Activated T-helper 1 cell treated with anti-CD3 and anti-CD28 coated beads, Interleukin-12 subunit alpha, Interleukin-12 subunit beta, Interleukin-2, Interleukin-4 antibody, amounts not matched to agents 30 ng/mL and 10 ng/mL and 1 ng/mL, durations not matched to agents 14 hours and 24 hours and 36 hours (primary cell): ENCODE measurements around the gene AFTPH. TPM values are rescaled to one million over a fixed set of nuclear protein-coding genes. Genes with fewer than 3 reads are reported as not detected.

Source experiments
- DNase-seq: peaks from one replicate; pipeline ENCODE4 v3.0.0; 2021; ENCODE audit warnings: low spot score
- H3K27ac Mint-ChIP-seq: one replicate; pipeline ENCODE4 v1.8.0; 2021; ENCODE audit warnings: mild to moderate bottlenecking, mixed read lengths
- H3K27me3 Mint-ChIP-seq: one replicate; pipeline ENCODE4 v1.8.0; 2022; ENCODE audit warnings: mild to moderate bottlenecking, moderate library complexity, mixed read lengths; ENCODE audit not compliant: insufficient read depth
- H3K36me3 Mint-ChIP-seq: one replicate; pipeline ENCODE4 v1.8.0; 2021; ENCODE audit warnings: low read depth, mixed read lengths
- H3K4me1 Mint-ChIP-seq: one replicate; pipeline ENCODE4 v1.8.0; 2021; ENCODE audit warnings: low read depth, mixed read lengths
- H3K4me3 Mint-ChIP-seq: one replicate; pipeline ENCODE4 v1.8.0; 2021; ENCODE audit warnings: mild to moderate bottlenecking, moderate library complexity, mixed read lengths
- H3K9me3 Mint-ChIP-seq: one replicate; pipeline ENCODE4 v1.8.0; 2021; ENCODE audit warnings: mixed read lengths
- intact Hi-C: fragments of 100-400 bp; cut with micrococcal nuclease; formaldehyde crosslinking; loops from one replicate; pipeline ENCODE4 v1.15.1; 2024
- total RNA-seq: library from RNA; stranded (reverse); gene quantifications from 2 replicates; pipeline ENCODE4 v1.2.3, GENCODE V29; 2022

Gene AFTPH
- total RNA-seq, 1 donor from 2014 or later: 42.4 TPM

DNA sequence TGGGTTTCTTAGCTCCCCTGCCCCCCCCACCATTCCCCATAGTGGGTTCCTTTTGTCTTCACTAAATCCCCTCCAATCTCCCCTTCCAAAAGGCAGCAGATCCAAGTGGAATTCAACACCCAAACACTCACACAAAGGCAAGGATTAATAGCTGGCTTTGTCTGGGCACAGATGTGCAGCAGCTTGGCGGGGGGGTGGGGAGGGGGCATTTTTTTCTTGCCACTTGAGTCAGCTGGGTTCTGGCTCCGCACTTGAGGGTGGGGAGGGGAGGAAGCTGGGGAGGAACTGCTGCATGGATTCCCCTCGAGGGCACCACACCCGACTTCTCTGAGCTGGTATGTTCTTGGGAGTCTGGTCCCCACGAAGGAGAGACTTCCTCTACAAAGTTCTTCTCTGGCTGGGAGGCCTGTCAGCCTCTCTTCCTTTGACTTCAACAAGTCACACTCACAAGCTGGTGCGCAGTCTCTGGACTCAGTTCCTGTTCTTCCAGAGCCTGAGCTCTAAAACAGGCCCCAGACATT is 93.6 kb downstream of the AFTPH start:
- H3K27ac Mint-ChIP-seq: no peak overlapping the region
- H3K9me3 Mint-ChIP-seq: no peaks in the 10 kb centered on the region
- H3K36me3 Mint-ChIP-seq: no peaks in the 10 kb centered on the region
- H3K4me1 Mint-ChIP-seq: no peaks in the 10 kb centered on the region
- DNase-seq: no peak
- peaks cover 16% of the 10 kb centered on the region for H3K27me3 Mint-ChIP-seq
- intact Hi-C loops: no loop called here
- H3K4me3 Mint-ChIP-seq: no peak overlapping the region

DNA sequence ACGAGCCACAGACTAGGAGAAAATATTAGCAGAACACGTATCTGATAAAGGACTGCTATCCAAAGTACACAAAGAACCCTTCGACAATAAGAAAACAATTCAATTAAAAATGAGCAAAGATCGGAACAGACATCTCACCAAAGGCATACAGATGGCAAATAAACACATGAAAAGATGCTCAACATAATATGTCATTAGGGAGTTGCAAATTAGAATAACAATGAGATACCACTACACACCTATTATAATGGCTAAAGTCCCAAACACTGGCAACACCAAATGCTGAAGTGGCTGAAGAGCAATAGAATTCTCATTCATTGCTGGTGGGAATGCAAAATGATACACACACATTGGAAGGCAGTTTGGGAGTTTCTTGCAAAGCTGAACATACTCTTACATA is 96.5 kb downstream of the AFTPH start:
- H3K36me3 Mint-ChIP-seq: no peaks in the 10 kb centered on the region
- no peak overlapping the region for H3K4me3 Mint-ChIP-seq

DNA sequence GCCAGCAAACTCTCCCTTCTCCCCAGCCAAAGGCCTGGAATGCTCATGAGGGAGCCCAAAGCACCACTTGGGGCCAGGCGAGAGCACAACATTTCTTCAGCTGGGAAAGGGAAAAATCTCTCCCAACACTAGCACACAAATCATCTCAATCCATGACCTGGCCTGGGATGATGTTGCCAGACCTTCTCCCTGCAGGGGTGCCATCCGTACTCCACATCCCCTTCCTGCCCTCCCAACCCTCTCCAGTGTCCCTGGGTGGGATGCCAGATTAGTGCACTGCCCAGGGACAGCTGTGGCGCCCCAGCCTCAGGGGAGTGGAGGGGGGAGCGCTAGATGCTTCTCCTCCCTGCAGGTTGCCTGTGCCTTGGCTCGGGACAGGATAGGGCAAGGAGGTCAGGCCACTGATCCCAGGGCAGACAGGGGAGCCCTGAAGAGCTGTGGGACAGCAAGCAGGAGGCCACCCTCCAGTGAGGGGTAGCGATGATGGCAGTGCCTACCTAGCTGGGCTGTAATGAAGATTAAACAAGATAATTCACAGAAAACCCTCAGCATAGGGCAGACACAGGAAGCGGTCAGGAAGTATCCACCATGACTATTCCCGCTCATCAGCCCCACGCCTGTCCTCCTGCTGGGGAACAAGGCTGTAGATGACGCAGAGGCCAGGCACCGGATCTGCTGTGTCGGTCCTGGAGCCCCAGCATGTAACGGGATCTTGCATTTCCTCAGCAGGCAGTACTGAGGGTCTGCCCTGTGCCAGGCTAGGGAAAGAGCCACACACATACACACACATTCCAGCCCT is 98.5 kb downstream of the AFTPH start:
- H3K27ac Mint-ChIP-seq: no peak overlapping the region
- no peaks in the 10 kb centered on the region for H3K36me3 Mint-ChIP-seq
- H3K9me3 Mint-ChIP-seq: no peaks in the 10 kb centered on the region
- H3K4me3 Mint-ChIP-seq: no peak overlapping the region
- intact Hi-C loops: no loop called here
- peaks cover 7% of the 10 kb centered on the region for H3K4me1 Mint-ChIP-seq
- DNase-seq: no peak
- H3K27me3 Mint-ChIP-seq: peaks cover 10% of the 10 kb centered on the region

More for the DNA sequence above, 96.5 kb downstream of the AFTPH start:
- no peak overlapping the region for H3K27ac Mint-ChIP-seq
- DNase-seq: no peak
- intact Hi-C loops: no loop called here
- peaks cover 10% of the 10 kb centered on the region for H3K27me3 Mint-ChIP-seq
- no peaks in the 10 kb centered on the region for H3K9me3 Mint-ChIP-seq
- H3K4me1 Mint-ChIP-seq: no peaks in the 10 kb centered on the region

DNA sequence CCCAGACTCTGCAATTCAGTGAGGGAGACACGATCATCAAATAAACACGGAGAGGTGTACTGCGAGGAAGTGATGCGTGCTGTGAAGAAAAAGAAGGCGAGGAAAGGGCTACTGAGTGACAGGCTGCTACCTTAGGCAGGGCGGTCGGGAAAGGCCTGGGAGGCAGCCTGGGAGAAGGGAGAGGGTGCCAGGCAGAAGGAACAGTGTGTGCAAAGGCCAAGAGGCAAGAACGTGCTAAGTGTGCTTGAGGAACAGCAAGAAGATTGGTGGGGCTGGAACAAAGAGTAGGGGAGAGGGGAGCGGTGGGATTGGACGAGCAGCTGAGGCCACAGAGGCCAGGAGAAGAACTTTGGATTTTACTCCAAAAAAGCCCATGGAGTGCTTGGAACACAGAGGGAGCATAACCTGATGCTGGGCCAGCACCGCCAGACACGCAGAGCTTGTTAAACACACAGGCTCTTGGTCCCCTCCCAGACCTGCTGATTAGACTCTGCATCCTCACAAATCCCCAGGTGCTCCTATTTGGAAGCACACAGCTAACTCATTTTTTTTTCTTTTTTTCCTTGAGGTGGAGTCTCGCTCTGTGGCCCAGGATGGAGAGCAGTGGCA is 99.2 kb downstream of the AFTPH start:
- no peaks in the 10 kb centered on the region for H3K9me3 Mint-ChIP-seq
- DNase-seq: no peak
- H3K36me3 Mint-ChIP-seq: no peaks in the 10 kb centered on the region
- peaks cover 9% of the 10 kb centered on the region for H3K27me3 Mint-ChIP-seq
- peaks cover 7% of the 10 kb centered on the region for H3K4me1 Mint-ChIP-seq
- no peak overlapping the region for H3K27ac Mint-ChIP-seq
- no peak overlapping the region for H3K4me3 Mint-ChIP-seq
- intact Hi-C loops: no loop called here

DNA sequence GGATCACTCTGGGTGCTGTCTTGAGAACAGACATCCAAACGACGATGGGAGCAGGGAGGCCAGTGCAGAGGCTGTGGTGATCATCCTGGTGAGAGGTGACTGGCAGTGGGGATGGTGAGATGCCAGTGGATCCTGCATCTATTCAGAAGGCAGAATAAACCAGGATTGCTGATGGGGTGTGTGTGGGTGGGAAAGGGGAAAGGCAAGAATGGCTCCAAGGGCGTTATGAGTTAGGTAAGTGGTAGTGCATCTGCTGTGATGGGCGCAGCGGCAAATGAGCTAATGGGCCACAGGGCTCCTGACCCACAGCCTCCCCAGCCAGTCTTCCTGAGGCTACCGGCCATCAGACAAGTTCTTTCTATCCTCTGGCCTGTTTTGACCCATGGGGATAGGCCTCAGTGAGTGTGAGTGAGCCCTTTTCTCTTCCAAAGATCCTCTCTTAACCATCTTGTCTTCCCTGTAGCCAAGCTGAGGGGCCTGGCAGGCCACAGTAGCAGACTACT is 100.0 kb downstream of the AFTPH start:
- no peaks in the 10 kb centered on the region for H3K36me3 Mint-ChIP-seq
- H3K27me3 Mint-ChIP-seq: peaks cover 7% of the 10 kb centered on the region
- no peak for DNase-seq
- peaks cover 7% of the 10 kb centered on the region for H3K4me1 Mint-ChIP-seq
- H3K4me3 Mint-ChIP-seq: no peak overlapping the region
- no peaks in the 10 kb centered on the region for H3K9me3 Mint-ChIP-seq
- H3K27ac Mint-ChIP-seq: no peak overlapping the region
- intact Hi-C loops: no loop called here

DNA sequence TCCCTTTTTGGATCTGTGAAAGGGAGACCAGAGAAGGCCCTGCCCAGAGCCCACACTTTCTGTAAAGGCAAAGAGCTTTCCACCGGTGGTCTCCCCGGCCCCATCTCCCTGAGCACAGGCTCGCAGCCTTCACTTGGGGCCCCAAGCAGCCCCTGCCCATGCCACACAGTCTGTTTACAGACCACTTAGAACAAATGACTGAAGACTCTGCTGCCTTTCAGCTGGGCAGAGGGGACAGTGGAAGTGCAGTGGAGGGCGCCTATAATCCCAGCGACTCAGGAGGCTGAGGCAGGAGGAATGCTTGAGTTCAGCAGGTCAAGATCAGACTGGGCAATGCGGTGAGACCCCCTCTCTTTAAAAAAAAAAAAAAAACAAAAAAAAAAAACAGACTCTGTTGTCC is 100.7 kb downstream of the AFTPH start:
- Mint-ChIP-seq H3K36me3 (peaks cover under 1% of the 10 kb centered on the region), H3K4me1 (peaks cover 7% of the 10 kb centered on the region), H3K4me3 (no peak overlapping the region), H3K27me3 (peaks cover 7% of the 10 kb centered on the region), H3K9me3 (no peaks in the 10 kb centered on the region), H3K27ac (no peak overlapping the region)
- no peak for DNase-seq
- intact Hi-C loops: no loop called here

DNA sequence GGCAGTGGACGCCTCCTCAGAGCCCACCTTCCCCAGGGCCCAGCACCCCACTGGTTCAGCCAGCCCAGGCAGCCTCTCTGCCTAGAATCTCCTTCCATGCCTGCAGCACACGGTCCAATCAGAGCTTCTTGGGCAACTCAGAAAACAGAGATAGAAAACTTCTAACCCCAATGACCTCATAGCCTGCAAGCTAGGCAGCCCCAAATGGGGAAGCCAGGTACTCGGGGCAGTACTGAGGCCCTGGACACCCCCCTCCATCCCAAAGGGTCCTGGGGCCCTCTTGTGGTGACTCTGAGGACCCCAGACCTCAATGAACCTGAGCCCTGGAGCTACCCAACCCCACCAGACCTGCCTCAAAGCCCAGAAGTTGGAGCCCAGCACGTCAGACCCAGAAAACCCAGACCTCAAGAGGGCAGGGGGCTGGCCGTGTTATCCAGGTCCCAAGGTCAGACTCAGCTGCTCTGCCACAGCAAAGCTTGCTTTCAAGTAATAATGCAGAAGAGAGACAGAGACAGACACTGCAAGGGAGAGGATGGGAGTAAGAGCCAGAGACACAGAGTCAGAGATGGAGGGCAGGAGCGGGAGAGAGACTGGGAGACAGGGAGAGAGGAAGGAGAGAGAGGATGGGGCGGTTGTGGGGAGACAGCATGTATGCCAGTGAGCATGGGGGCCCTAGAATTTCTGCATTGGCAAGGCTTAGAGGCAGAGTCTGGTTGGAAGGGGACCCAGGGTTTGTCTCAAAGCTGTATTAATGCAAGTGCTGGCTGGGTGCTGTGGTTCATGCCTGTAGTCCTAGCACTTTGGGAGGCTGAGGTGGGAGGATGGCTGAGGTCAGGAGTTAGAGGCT is 101.4 kb downstream of the AFTPH start:
- H3K4me3 Mint-ChIP-seq: no peak overlapping the region
- H3K4me1 Mint-ChIP-seq: peaks cover 7% of the 10 kb centered on the region
- peaks cover 2% of the 10 kb centered on the region for H3K36me3 Mint-ChIP-seq
- DNase-seq: no peak
- no peak overlapping the region for H3K27ac Mint-ChIP-seq
- no peaks in the 10 kb centered on the region for H3K9me3 Mint-ChIP-seq
- intact Hi-C loops: no loop called here
- H3K27me3 Mint-ChIP-seq: peaks cover 5% of the 10 kb centered on the region

DNA sequence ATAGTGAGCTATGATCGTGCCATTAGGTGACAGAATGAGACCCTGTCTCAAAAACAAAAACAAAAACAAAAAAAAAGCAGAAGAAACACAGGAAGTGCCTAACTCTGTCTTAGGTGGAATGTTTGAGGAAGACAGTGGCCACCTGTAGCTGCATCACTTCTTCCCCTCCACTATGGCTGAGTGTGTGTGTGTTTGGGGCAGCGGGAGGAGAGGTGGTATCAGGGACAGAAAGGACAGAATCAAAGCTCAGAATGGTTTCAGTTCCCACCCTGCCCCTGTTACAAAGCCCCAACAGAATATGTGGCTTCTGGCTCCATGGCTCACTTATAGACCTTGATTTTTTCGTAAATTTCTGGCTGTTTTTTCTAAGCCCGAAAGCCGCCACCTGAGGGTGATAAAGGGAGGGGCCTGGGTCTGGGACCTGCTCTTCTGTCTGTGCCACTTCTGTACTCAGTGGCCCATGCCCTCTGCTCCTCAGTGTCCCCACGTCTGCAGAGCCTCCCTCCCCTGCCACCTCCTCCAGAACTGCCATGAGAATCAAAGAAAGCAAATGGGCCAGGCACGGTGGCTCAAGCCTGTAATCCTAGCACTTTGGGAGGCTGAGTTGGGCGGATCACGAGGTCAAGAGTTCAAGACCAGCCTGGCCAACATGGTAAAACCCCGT is 102.2 kb downstream of the AFTPH start:
- intact Hi-C loops: no loop called here
- Mint-ChIP-seq H3K27ac (no peak overlapping the region), H3K27me3 (no peaks in the 10 kb centered on the region), H3K9me3 (no peaks in the 10 kb centered on the region), H3K4me1 (peaks cover 7% of the 10 kb centered on the region), H3K4me3 (no peak overlapping the region), H3K36me3 (peaks cover 9% of the 10 kb centered on the region)
- no peak for DNase-seq

DNA sequence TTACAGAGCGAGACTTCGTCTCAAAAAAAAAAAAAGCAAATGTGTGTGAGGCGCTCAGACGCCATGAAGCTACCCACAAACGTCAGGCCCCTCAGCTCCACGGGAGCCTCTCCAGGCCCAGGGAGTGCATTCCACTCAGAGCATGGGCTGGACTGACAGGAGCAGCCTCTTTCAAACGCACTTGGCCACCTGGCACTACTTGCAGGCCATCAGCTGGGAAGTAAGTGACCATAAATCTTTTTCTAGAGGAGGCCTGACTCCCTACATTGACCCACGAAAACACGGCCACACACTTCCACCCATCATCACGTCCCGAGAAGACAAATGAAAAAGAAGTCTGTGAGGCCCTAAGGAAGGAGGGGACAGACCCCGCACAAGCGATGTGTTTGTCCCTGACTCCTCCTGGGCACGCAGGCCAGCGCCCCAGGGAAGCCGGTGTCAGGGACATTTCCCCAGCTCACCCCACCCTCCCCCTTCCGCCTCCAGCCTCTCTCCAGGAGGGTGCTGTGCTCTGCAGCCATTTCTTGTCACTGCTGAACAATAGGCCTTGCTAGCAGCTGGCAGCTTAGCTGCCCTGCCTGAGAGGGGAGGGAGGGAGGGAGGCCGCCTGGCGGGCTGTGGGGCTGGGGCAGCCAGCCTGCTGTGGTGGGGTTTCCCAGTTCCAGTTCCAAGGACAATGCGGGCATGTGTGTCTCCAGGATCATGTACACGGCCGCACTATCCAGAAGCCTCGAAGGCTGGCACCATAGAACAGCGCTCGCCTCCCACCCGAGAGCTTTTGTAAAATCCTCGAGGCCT is 103.0 kb downstream of the AFTPH start:
- H3K9me3 Mint-ChIP-seq: no peaks in the 10 kb centered on the region
- H3K36me3 Mint-ChIP-seq: peaks cover 9% of the 10 kb centered on the region
- no peak overlapping the region for H3K4me3 Mint-ChIP-seq

DNA sequence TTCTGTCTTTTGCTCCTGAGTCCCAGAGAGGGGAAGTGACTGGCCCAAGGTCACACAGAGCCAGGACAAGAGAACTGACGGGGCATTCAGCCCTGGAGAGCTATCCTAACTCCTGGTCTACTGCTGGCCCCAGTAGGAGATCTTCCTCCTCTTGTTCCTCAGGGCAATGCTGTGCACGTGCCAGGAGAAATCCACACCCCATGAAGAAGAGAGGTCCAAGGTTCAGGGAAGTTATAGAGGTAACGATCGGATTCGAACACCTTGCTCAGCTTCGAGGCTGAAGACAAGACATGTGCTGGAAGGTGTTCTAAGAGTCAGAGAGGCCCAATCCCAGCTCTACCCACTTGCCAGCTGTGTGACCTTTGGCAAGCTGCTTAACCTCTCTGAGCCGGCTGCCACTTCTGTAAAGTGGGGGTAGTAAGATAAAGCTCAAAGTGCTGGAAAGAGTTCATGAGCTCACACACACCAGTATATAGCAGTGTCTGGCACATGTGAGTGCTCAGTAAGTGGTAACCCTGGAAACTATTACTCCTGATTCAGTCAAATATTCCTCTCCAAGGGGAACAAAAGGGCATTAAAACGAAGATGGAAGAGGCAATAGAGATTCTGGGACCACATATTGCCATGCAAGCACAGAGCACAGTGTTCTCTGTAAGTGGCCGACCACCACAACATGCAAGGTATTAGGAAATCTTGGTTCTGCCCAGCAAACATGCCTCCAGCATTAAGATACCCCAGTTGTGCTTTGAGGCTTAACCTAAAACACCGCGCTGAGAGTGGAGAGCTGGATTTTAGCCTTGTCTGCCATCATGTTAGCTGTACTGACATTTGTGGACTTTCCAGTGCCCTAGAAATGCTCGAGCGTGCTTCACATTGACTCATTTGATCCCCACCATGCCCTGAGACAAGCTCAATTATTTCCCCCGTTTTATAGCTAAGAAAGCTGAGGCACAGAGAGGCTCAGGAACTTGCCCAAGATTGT is 104.0 kb downstream of the AFTPH start:
- H3K36me3 Mint-ChIP-seq: peaks cover 13% of the 10 kb centered on the region
- DNase-seq: no peak
- intact Hi-C loops: no loop called here
- H3K4me1 Mint-ChIP-seq: peaks cover 7% of the 10 kb centered on the region
- H3K4me3 Mint-ChIP-seq: no peak overlapping the region
- H3K27ac Mint-ChIP-seq: no peak overlapping the region
- no peaks in the 10 kb centered on the region for H3K27me3 Mint-ChIP-seq
- H3K9me3 Mint-ChIP-seq: no peaks in the 10 kb centered on the region

More for the DNA sequence above, 103.0 kb downstream of the AFTPH start:
- H3K4me1 Mint-ChIP-seq: peaks cover 7% of the 10 kb centered on the region
- intact Hi-C loops: no loop called here
- no peak overlapping the region for H3K27ac Mint-ChIP-seq
- DNase-seq: no peak
- no peaks in the 10 kb centered on the region for H3K27me3 Mint-ChIP-seq

DNA sequence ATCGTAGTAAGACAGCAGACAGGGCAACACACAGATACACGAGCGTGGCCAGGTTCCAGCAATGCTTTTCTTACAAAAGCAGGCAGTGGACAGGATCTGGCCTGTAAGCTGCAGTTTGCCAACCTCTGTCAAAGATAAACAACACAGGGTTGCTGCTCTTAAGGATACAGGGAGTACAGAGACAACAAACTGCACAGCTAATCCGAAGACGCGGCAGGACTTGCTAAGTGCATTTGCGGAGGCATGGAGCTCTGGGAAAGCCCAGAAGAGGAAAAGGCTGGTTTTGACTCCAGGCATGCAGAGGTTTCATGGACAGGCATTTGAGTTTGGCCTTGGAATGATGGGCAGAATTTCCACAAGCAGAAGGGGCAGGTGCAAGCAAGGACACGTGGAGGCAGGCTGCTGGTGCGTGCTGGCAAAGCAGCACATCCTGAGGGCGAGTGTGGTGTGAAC is 105.2 kb downstream of the AFTPH start:
- H3K27ac Mint-ChIP-seq: no peak overlapping the region
- H3K4me3 Mint-ChIP-seq: no peak overlapping the region
- no peak for DNase-seq
- H3K4me1 Mint-ChIP-seq: peaks cover 7% of the 10 kb centered on the region
- no peaks in the 10 kb centered on the region for H3K9me3 Mint-ChIP-seq
- H3K27me3 Mint-ChIP-seq: no peaks in the 10 kb centered on the region
- peaks cover 21% of the 10 kb centered on the region for H3K36me3 Mint-ChIP-seq
- intact Hi-C loops: no loop called here
